Kidney (tissue), 14 donors: ENCODE measurements around the gene CD96. TPM values are rescaled to one million over a fixed set of nuclear protein-coding genes. Genes with fewer than 3 reads are reported as not detected.

Experiments
- DNase-seq, 5 donors: peaks; one replicate each; pipeline ENCODE4 v3.0.0-alpha.2; 2013 to 2020
- FAIRE-seq: peaks from 2 replicates; lab custom pipeline; 2012; peaks lifted over from hg19 to GRCh38; lab: Jason Lieb, UNC
- H3K27ac ChIP-seq, 2 donors: one replicate each; pipeline ENCODE4 v1.7.0; 2013; ENCODE audit warnings: low read depth in 2 of 2, low read length in 2 of 2, inconsistent platforms in 1 of 2
- H3K27me3 ChIP-seq: one replicate; pipeline ENCODE4 v1.7.1; 2013; ENCODE audit warnings: low read length, inconsistent platforms; ENCODE audit not compliant: control insufficient read depth, insufficient read depth
- H3K36me3 ChIP-seq, 3 donors: one replicate each; pipeline versions ENCODE4 v1.7.0 to v1.7.1; 2013; ENCODE audit warnings: low read length in 3 of 3, control low read depth in 1 of 3, inconsistent platforms in 1 of 3; ENCODE audit not compliant: insufficient read depth in 3 of 3, control insufficient read depth in 2 of 3
- H3K4me1 ChIP-seq, 3 donors: one replicate each; pipeline versions ENCODE4 v1.7.0 to v1.7.1; 2013; ENCODE audit warnings: low read length in 3 of 3, inconsistent platforms in 1 of 3, low read depth in 1 of 3; ENCODE audit not compliant: control insufficient read depth in 2 of 3, insufficient read depth in 2 of 3
- H3K4me3 ChIP-seq, 3 donors: one replicate each; pipeline versions ENCODE4 v1.7.0 to v1.8.1; 2013; ENCODE audit warnings: low read length in 3 of 3, control low read depth in 1 of 3, inconsistent platforms in 1 of 3
- H3K9ac ChIP-seq, 3 donors: one replicate each; pipeline versions ENCODE4 v1.7.0 to v1.7.1; 2013; ENCODE audit warnings: low read length in 3 of 3, control low read depth in 1 of 3, inconsistent platforms in 1 of 3
- H3K9me3 ChIP-seq, 3 donors: one replicate each; pipeline versions ENCODE4 v1.7.0 to v1.7.1; 2013; ENCODE audit warnings: low read length in 3 of 3, control low read depth in 1 of 3, inconsistent platforms in 1 of 3; ENCODE audit not compliant: control insufficient read depth in 2 of 3, insufficient read depth in 1 of 3
- intact Hi-C: fragments of 100-400 bp; cut with DNase I; formaldehyde crosslinking; loops from one replicate; pipeline ENCODE4 v1.11.1; 2022
- polyA plus RNA-seq: library from polyadenylated mRNA; stranded (reverse); fragments of 350-450 nt; fragmentation: Illumina TruSeq; extraction: RNeasy Lipid Tissue Mini Kit (QIAGEN cat#74804); gene quantifications from one replicate; pipeline ENCODE4 v1.2.3, GENCODE V29; 2014; ENCODE audit warnings: low read depth, low replicate concordance; ENCODE audit not compliant: insufficient read depth
- total RNA-seq: library from RNA; stranded (reverse); fragmentation: NEBNext Ultra II Directional; extraction: Animal tissue kit (Norgen Biotek cat#: 25700); gene quantifications from one replicate; pipeline ENCODE4 v1.2.1, GENCODE V29; 2021
- TF ChIP-seq, protein P1 (sequence below): IDR thresholded peaks from 3 replicates; pipeline ENCODE4 v1.5.1; 2012; ENCODE audit warnings: mild to moderate bottlenecking, moderate library complexity, borderline replicate concordance; ENCODE audit not compliant: insufficient read depth; ENCODE audit errors: extremely low read depth
- donor health status: control.
- donor health status: control.
- donor health status: control.
- donor health status: control.
- donor health status: control.
- donor health status: DM: yes; HTN: yes; CAD: no.
- donor health status: Normal renal cell carcinoma (clear cell type).

The CD96 gene
- total and polyA plus RNA-seq, 2 donors from 2014 or later, result 0.09 to 9.5 TPM

DNA sequence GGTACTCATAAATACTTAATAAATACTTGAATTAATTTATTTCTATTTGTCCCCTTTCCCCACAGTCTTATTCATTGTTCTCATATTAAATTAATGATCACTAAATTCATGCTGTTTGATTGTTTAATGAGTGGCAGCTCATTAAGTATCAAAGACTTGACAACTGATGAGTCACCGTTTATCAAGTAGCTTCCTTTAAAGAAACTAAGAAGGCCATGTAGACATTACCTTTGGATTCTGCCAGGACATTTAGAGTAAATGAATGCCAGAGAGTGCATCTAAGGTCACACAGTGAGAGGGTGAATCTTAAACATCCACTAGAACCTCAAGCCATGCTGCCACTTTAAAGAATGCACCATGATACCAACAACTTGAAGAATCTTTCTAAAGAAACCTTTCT lies 29.3 kb downstream of the CD96 start:
- no peak overlapping the region for H3K9ac ChIP-seq
- H3K36me3 ChIP-seq, result no peaks in the 10 kb centered on the region
- no peaks in the 10 kb centered on the region for H3K9me3 ChIP-seq
- DNase-seq (no peak), FAIRE-seq (no peak)
- no peaks in the 10 kb centered on the region for H3K4me1 ChIP-seq
- no peak overlapping the region for H3K4me3 ChIP-seq
- intact Hi-C loops, result no loop called here
- H3K27me3 ChIP-seq, result no peaks in the 10 kb centered on the region
- TF ChIP-seq, protein P1, sequence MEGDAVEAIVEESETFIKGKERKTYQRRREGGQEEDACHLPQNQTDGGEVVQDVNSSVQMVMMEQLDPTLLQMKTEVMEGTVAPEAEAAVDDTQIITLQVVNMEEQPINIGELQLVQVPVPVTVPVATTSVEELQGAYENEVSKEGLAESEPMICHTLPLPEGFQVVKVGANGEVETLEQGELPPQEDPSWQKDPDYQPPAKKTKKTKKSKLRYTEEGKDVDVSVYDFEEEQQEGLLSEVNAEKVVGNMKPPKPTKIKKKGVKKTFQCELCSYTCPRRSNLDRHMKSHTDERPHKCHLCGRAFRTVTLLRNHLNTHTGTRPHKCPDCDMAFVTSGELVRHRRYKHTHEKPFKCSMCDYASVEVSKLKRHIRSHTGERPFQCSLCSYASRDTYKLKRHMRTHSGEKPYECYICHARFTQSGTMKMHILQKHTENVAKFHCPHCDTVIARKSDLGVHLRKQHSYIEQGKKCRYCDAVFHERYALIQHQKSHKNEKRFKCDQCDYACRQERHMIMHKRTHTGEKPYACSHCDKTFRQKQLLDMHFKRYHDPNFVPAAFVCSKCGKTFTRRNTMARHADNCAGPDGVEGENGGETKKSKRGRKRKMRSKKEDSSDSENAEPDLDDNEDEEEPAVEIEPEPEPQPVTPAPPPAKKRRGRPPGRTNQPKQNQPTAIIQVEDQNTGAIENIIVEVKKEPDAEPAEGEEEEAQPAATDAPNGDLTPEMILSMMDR, result no peak
- H3K27ac ChIP-seq, result no peak overlapping the region

DNA sequence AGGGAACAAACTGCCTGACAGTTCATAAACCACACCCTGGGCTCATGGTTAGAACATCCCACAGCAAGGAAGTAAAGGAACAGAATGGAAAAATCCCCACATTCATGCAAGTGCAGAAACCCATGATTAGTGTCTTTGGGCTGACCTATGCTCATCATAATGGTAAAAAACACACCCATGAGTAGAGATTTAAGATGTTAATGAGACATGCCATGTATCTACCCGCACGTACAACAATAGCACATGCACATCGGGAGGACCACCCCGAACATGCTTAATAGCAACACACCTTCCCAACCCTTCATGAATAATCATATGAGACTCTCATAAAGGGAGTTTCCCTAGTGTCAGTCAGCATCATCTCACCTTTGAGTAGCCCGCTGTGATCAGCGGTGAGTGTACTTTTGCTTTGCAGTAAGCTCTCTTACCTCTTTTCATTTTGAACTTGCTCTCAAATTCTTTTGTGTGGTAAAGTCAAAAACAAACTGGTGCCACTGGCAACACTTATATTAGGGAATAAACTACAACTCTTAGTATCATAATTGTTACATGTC lies 30.0 kb downstream of the CD96 start:
- DNase-seq (no peak), FAIRE-seq (no peak)
- Histone ChIP-seq H3K27ac (no peak overlapping the region), H3K9ac (no peak overlapping the region), H3K9me3 (no peaks in the 10 kb centered on the region), H3K4me1 (no peaks in the 10 kb centered on the region), H3K4me3 (no peak overlapping the region), H3K27me3 (no peaks in the 10 kb centered on the region), H3K36me3 (no peaks in the 10 kb centered on the region)
- intact Hi-C loops, result no loop called here
- TF ChIP-seq, protein P1, result no peak

DNA sequence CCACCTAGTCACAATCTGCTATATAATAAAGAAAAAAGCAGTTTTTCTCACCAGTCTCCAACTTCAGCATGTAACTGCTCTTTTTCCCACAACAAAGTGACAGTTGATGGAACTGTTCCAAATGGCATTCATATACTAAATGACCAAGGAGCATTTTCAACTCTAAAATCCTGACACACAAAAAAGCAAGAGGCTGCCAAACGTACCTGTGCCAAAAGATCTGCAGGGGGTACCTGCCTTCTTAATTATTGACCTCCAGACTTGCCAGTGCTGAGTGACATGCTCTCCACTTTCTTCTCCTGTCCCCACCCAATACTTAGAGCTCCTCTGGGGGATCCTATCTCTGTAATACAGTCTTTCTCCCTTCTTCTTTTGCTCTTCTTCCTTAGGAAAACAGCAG lies 35.1 kb downstream of the CD96 start:
- no peaks in the 10 kb centered on the region for H3K36me3 ChIP-seq
- no peaks in the 10 kb centered on the region for H3K27me3 ChIP-seq
- no peak overlapping the region for H3K27ac ChIP-seq
- intact Hi-C loops, result no loop called here
- H3K9me3 ChIP-seq, result no peaks in the 10 kb centered on the region
- no peaks in the 10 kb centered on the region for H3K4me1 ChIP-seq
- DNase-seq (no peak), FAIRE-seq (no peak)
- no peak overlapping the region for H3K4me3 ChIP-seq
- H3K9ac ChIP-seq, result no peak overlapping the region
- TF ChIP-seq, protein P1, result no peak
